IPS-NIHi7 (cell line): ENCODE results near the gene CFLAR.
"Not testable (repeated sequence)": the region's sequence is repeated elsewhere in the genome, so short reads cannot be mapped to it uniquely, and the experiment has no call there.

Source experiments
- DNase-seq: peaks from one replicate; pipeline ENCODE4 v3.0.0; 2012; ENCODE audit warnings: mixed read lengths; ENCODE audit errors: extremely low spot score

The CFLAR gene

GRCh38 chr2:201116115-201116958 lies at the start of gene CFLAR:
Gene CFLAR (plus strand): TSS chr2:201116164. CDS start chr2:201129866, 13,702 bp downstream.
- peak; percentile 64 for DNase-seq

- DNase-seq, result no peak
Measured at GRCh38 chr2:201070948-201071478, 45.0 kb upstream of the CFLAR start.

- peak; percentile 98 for DNase-seq
Measured at GRCh38 chr2:201071479-201072200, 44.3 kb upstream of the CFLAR start, which contains the start of the genes HYCC2 and NDUFB3. Gene HYCC2 (minus strand): TSS chr2:201071671. CDS start chr2:201024009, 47,662 bp downstream. Gene NDUFB3 (plus strand): TSS chr2:201072001. CDS start chr2:201078883, 6,882 bp downstream.

- DNase-seq, result no peak
Measured at GRCh38 chr2:201072201-201072530, 43.8 kb upstream of the CFLAR start.

- DNase-seq, result no peak
Measured at GRCh38 chr2:201073071-201073470, 42.9 kb upstream of the CFLAR start.

GRCh38 chr2:201074996-201075395 lies 41.0 kb upstream of the CFLAR start:
- no peak for DNase-seq

GRCh38 chr2:201084863-201085262 lies 31.1 kb upstream of the CFLAR start:
- DNase-seq, result no peak

- DNase-seq, result no peak
Measured at GRCh38 chr2:201090574-201090973, 25.4 kb upstream of the CFLAR start.

- DNase-seq, result no peak
Measured at GRCh38 chr2:201093573-201093972, 22.4 kb upstream of the CFLAR start.

GRCh38 chr2:201100497-201100896 lies 15.5 kb upstream of the CFLAR start:
- DNase-seq, result no peak

GRCh38 chr2:201105759-201106158 lies 10.2 kb upstream of the CFLAR start:
- DNase-seq, result no peak

GRCh38 chr2:201107624-201108023 lies 8.3 kb upstream of the CFLAR start:
- DNase-seq, result no peak

GRCh38 chr2:201108341-201108740 lies 7.6 kb upstream of the CFLAR start:
- DNase-seq, result no peak

GRCh38 chr2:201109186-201109585 lies 6.8 kb upstream of the CFLAR start:
- no peak for DNase-seq

GRCh38 chr2:201110615-201111014 lies 5.3 kb upstream of the CFLAR start:
- no peak for DNase-seq

- no peak for DNase-seq
Measured at GRCh38 chr2:201111096-201111495, 4.9 kb upstream of the CFLAR start.

- DNase-seq, result no peak
Measured at GRCh38 chr2:201114350-201114749, 1.6 kb upstream of the CFLAR start.

GRCh38 chr2:201114846-201115245 lies 1.1 kb upstream of the CFLAR start:
- no peak for DNase-seq

GRCh38 chr2:201116959-201117734 lies 1.2 kb downstream of the CFLAR start:
- DNase-seq, result no peak

GRCh38 chr2:201117735-201118094 lies 1.8 kb downstream of the CFLAR start:
- not testable (repeated sequence) for DNase-seq

- DNase-seq, result peak; percentile 51
Measured at GRCh38 chr2:201118121-201118960, 2.4 kb downstream of the CFLAR start.
